ENCODE results near the gene TBX1. TPM values are rescaled to one million over a fixed set of nuclear protein-coding genes. Genes with fewer than 3 reads are reported as not detected.

The TBX1 gene
- total RNA-seq, 3 donors from 2014 or later (not counting 1 experiment from before 2014, with no cell fraction given) = 2.0 to 4.6 (median 3.2) TPM

- H3K4me1 Mint-ChIP-seq = no peaks in the 10 kb centered on the region
- no peak overlapping the region for H3K4me3 Mint-ChIP-seq
Measured at GRCh38 chr22:19744350-19745006, 16.1 kb upstream of the TBX1 start.

GRCh38 chr22:19745155-19746101 is 15.2 kb upstream of the TBX1 start:
- Histone ChIP-seq H3K36me3 (ENCODE audit: control insufficient read depth, insufficient read depth, low read length) (no peaks in the 10 kb centered on the region), H3K27ac (ENCODE audit: low read length) (no peak overlapping the region), H3K4me3 (ENCODE audit: low read length) (no peak overlapping the region), H3K27me3 (ENCODE audit: control insufficient read depth, insufficient read depth, low read length) (no peaks in the 10 kb centered on the region), H3K9me3 (ENCODE audit: control insufficient read depth, insufficient read depth, low read length) (no peaks in the 10 kb centered on the region), H3K4me1 (ENCODE audit: control insufficient read depth, insufficient read depth, low read length) (no peaks in the 10 kb centered on the region)
- no peak for TF ChIP-seq CTCF (IDR thresholded peaks at IDR 0.05)
- ATAC-seq = no peak
- Mint-ChIP-seq H3K4me3 (no peak overlapping the region), H3K27me3 (ENCODE audit: low read depth in 2 of 2) (no peaks in the 10 kb centered on the region), H3K4me1 (no peaks in the 10 kb centered on the region), H3K9me3 (no peaks in the 10 kb centered on the region), H3K36me3 (no peaks in the 10 kb centered on the region), H3K27ac (no peak overlapping the region)
- WGBS (ENCODE audit: insufficient coverage) = 86% methylated on average over 24 of the region's 24 CpGs
- intact Hi-C loops (cut with micrococcal nuclease) = no loop called here
- no peak for DNase-seq

More at GRCh38 chr22:19744350-19745006, 16.1 kb upstream of the TBX1 start:
- no peaks in the 10 kb centered on the region for H3K4me1 ChIP-seq (ENCODE audit: control insufficient read depth, insufficient read depth, low read length)
- H3K36me3 ChIP-seq (ENCODE audit: control insufficient read depth, insufficient read depth, low read length) = no peaks in the 10 kb centered on the region
- WGBS (ENCODE audit: insufficient coverage) = 92% methylated on average over 13 of the region's 13 CpGs
- no peaks in the 10 kb centered on the region for H3K9me3 Mint-ChIP-seq
- intact Hi-C loops (cut with micrococcal nuclease) = no loop called here
- no peak for DNase-seq
- H3K36me3 Mint-ChIP-seq = no peaks in the 10 kb centered on the region
- H3K9me3 ChIP-seq (ENCODE audit: control insufficient read depth, insufficient read depth, low read length) = no peaks in the 10 kb centered on the region
- ATAC-seq = no peak
- no peaks in the 10 kb centered on the region for H3K27me3 ChIP-seq (ENCODE audit: control insufficient read depth, insufficient read depth, low read length)
- no peak overlapping the region for H3K27ac ChIP-seq (ENCODE audit: low read length)
- no peak overlapping the region for H3K4me3 ChIP-seq (ENCODE audit: low read length)
- TF ChIP-seq CTCF (IDR thresholded peaks at IDR 0.05) = no peak
- no peaks in the 10 kb centered on the region for H3K27me3 Mint-ChIP-seq (ENCODE audit: low read depth in 2 of 2)
- no peak overlapping the region for H3K27ac Mint-ChIP-seq

GRCh38 chr22:19746726-19747125 is 13.9 kb upstream of the TBX1 start:
- no peaks in the 10 kb centered on the region for H3K27me3 Mint-ChIP-seq (ENCODE audit: low read depth in 2 of 2)
- H3K36me3 ChIP-seq (ENCODE audit: control insufficient read depth, insufficient read depth, low read length) = no peaks in the 10 kb centered on the region
- intact Hi-C loops (cut with micrococcal nuclease) = no loop called here
- WGBS (ENCODE audit: insufficient coverage) = 88% methylated on average over 13 of the region's 13 CpGs
- no peaks in the 10 kb centered on the region for H3K9me3 ChIP-seq (ENCODE audit: control insufficient read depth, insufficient read depth, low read length)
- no peaks in the 10 kb centered on the region for H3K27me3 ChIP-seq (ENCODE audit: control insufficient read depth, insufficient read depth, low read length)
- H3K4me1 ChIP-seq (ENCODE audit: control insufficient read depth, insufficient read depth, low read length) = no peaks in the 10 kb centered on the region
- no peak for ATAC-seq
- H3K27ac Mint-ChIP-seq = no peak overlapping the region
- no peak for TF ChIP-seq CTCF (IDR thresholded peaks at IDR 0.05)
- no peaks in the 10 kb centered on the region for H3K4me1 Mint-ChIP-seq
- H3K9me3 Mint-ChIP-seq = no peaks in the 10 kb centered on the region
- H3K4me3 ChIP-seq (ENCODE audit: low read length) = no peak overlapping the region
- H3K27ac ChIP-seq (ENCODE audit: low read length) = no peak overlapping the region
- DNase-seq = no peak
- H3K4me3 Mint-ChIP-seq = no peak overlapping the region
- H3K36me3 Mint-ChIP-seq = no peaks in the 10 kb centered on the region
